GM06990 (cell line): ENCODE measurements around the gene OVAAL.

Experiments used
- DNase-seq: peaks from one replicate; pipeline ENCODE4 v3.0.0-alpha.2; 2011; ENCODE audit not compliant: insufficient read length; ENCODE audit errors: extremely low read depth
- H3K27me3 ChIP-seq: replicated peaks from 2 replicates; pipeline ENCODE4 v1.6.0; 2011; ENCODE audit warnings: low read length; ENCODE audit not compliant: control insufficient read depth, insufficient read depth
- H3K36me3 ChIP-seq: 2 replicates; pipeline ENCODE4 v1.5.1; 2011; ENCODE audit warnings: low read length; ENCODE audit not compliant: control insufficient read depth, insufficient read depth
- H3K4me3 ChIP-seq: replicated peaks from 2 replicates; pipeline ENCODE4 v1.5.1; 2011; ENCODE audit warnings: low read depth, mild to moderate bottlenecking, control low read depth, low read length
- CTCF ChIP-seq: IDR thresholded peaks from 2 replicates; pipeline ENCODE4 v1.5.1; 2011; ENCODE audit warnings: low read length, control low read depth, mild to moderate bottlenecking, inconsistent platforms; ENCODE audit not compliant: insufficient read depth, poor library complexity, severe bottlenecking

OVAAL gene

GRCh38 chr1:180612632-180613031, 53.9 kb downstream of the OVAAL start:
- TF ChIP-seq CTCF: no peak
- Histone ChIP-seq H3K4me3 (no peak overlapping the region), H3K27me3 (no peaks in the 10 kb centered on the region), H3K36me3 (no peaks in the 10 kb centered on the region)
- no peak for DNase-seq

- TF ChIP-seq CTCF: no peak
- no peaks in the 10 kb centered on the region; the same call in 1 of the 2 replicates for H3K27me3 ChIP-seq
- no peaks in the 10 kb centered on the region for H3K36me3 ChIP-seq
- no peak for DNase-seq
- H3K4me3 ChIP-seq: no peak overlapping the region
Measured at GRCh38 chr1:180614730-180615129, 56.0 kb downstream of the OVAAL start.

GRCh38 chr1:180615493-180616290, 56.9 kb downstream of the OVAAL start:
- DNase-seq: no peak

More at GRCh38 chr1:180615493-180616290, 56.9 kb downstream of the OVAAL start:
- H3K36me3 ChIP-seq: no peaks in the 10 kb centered on the region
- no peak for TF ChIP-seq CTCF
- H3K4me3 ChIP-seq: no peak overlapping the region
- no peaks in the 10 kb centered on the region; the same call in 1 of the 2 replicates for H3K27me3 ChIP-seq
